Sigmoid colon (tissue), 7 donors: ENCODE results near the gene DSG4. TPM values are rescaled to one million over a fixed set of nuclear protein-coding genes. Genes with fewer than 3 reads are reported as not detected.

Source experiments
- DNase-seq: peaks from one replicate; pipeline ENCODE4 v3.0.0-alpha.2; 2019
- H3K27ac ChIP-seq, 4 donors: fragments of 200-600 bp; sonication (generic); one replicate each; pipeline ENCODE4 v1.5.1; 2016 to 2019; ENCODE audit warnings: mild to moderate bottlenecking in 1 of 4
- H3K27me3 ChIP-seq, 3 donors: fragments of 200-600 bp; sonication (generic); one replicate each; pipeline ENCODE4 v1.5.1; 2019; ENCODE audit warnings: mild to moderate bottlenecking in 1 of 3
- H3K36me3 ChIP-seq, 4 donors: fragments of 200-600 bp; sonication (generic); one replicate each; pipeline ENCODE4 v1.5.1; 2016 to 2019
- H3K4me1 ChIP-seq, 4 donors: fragments of 200-600 bp; sonication (generic); one replicate each; pipeline ENCODE4 v1.5.1; 2017 to 2019
- H3K4me3 ChIP-seq, 4 donors: fragments of 200-600 bp; sonication (generic); one replicate each; pipeline ENCODE4 v1.5.1; 2017 to 2019; ENCODE audit warnings: mild to moderate bottlenecking in 2 of 4, moderate library complexity in 1 of 4
- H3K9me3 ChIP-seq, 4 donors: fragments of 200-600 bp in 3 of 4; sonication (generic) in 3 of 4; one replicate each; pipeline versions ENCODE4 v1.5.1 to v1.6.1; 2013 to 2019
- EP300 ChIP-seq, 4 donors: sonication (generic); formaldehyde crosslinking; IDR thresholded peaks; one replicate each; pipeline ENCODE4 v1.6.1; 2017; ENCODE audit warnings: antibody characterized with exemption in 4 of 4
- POLR2A ChIP-seq, 2 donors: fragments of 450-650 bp; IDR thresholded peaks; one replicate each; pipeline ENCODE4 v1.6.1; 2016; ENCODE audit warnings: antibody characterized with exemption in 2 of 2, mild to moderate bottlenecking in 2 of 2, moderate library complexity in 2 of 2
- POLR2AphosphoS5 ChIP-seq, 4 donors: sonication (generic); formaldehyde crosslinking; IDR thresholded peaks; one replicate each; pipeline ENCODE4 v1.6.1; 2017; ENCODE audit warnings: antibody characterized with exemption in 4 of 4
- WGBS, 2 donors: extraction: QIAGEN DNeasy Blood & Tissue Kit; methylation state at CpG; one replicate each; pipeline ENCODE4 v1.1.7; 2013; 5-methylcytosine and 5-hydroxymethylcytosine counted together
- intact Hi-C: fragments of 100-400 bp; cut with DNase I; formaldehyde crosslinking; loops from one replicate; pipeline ENCODE4 v1.15.1; 2023
- polyA plus RNA-seq, 3 donors: library from polyadenylated mRNA; stranded (reverse); fragments of 200-250 nt; gene quantifications; one replicate each; pipeline ENCODE4 v1.2.3, GENCODE V29; 2013
- total RNA-seq, 4 donors: library from RNA; depleted of rRNA; stranded (reverse); fragments of >200 nt; gene quantifications; one replicate each; pipeline ENCODE4 v1.1.0, GENCODE V29; 2016
- TF ChIP-seq, protein P1 (sequence below), 4 experiments: fragments of 450-650 bp in 3 of 4; fragments of 200-600 bp in 1 of 4; IDR thresholded peaks; one replicate each; pipeline ENCODE4 v1.5.1; 2016 to 2019; ENCODE audit warnings: antibody characterized with exemption in 4 of 4, mild to moderate bottlenecking in 3 of 4, moderate library complexity in 2 of 4
- donor health status: healthy with polysubstance abuse.
- donor health status: Bipolar disorder and iron deficiency.
- donor health status: healthy.

DSG4 gene
- total and polyA plus RNA-seq, 7 donors = 0.09 TPM; not detected in 6

DNA sequence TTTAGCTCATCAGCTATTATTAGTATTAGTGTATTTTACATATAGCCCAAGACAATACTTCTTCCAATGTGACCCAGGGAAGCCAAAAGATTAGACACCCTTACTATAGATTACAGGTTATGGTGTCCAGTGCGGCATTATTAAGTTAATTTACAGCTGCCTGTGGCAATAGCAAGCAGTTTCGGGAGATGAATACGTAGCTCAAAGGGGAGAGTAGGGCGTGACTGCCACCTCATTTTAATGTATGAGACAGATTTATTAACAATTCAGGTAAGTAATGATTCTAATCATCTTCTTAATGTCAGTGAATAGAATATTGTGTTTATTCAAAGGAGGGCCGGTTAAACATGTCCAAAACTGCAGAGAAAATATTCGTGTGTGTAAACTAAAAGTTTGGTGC lies 64.2 kb downstream of the DSG4 start:
- WGBS, 2 donors = 91% methylated on average over 6 of the region's 6 CpGs
- DNase-seq = no peak

DNA sequence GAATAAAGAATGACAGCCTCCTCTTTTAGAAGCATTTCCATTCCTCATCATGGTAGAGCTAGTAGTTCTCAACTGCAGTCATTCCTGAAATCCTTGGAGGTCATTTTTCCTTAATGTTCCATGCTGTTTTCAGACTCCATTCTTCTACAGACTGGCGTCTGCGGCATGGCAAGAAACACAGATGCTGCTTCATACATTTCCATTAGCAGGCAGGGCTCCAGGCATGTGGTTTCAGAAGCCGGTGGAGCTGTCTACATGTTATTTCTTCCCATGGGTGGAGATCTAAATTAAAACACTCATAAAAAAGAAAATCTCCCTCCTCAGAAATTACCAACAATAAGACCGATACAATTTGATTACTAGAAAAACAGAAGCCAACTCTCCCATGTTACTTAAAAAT lies 64.9 kb downstream of the DSG4 start:
- TF ChIP-seq EP300 (IDR thresholded peaks at IDR 0.05) = no peak
- TF ChIP-seq POLR2A (IDR thresholded peaks at IDR 0.05) = no peak
- TF ChIP-seq POLR2AphosphoS5 (IDR thresholded peaks at IDR 0.05) = no peak
- TF ChIP-seq, protein P1, sequence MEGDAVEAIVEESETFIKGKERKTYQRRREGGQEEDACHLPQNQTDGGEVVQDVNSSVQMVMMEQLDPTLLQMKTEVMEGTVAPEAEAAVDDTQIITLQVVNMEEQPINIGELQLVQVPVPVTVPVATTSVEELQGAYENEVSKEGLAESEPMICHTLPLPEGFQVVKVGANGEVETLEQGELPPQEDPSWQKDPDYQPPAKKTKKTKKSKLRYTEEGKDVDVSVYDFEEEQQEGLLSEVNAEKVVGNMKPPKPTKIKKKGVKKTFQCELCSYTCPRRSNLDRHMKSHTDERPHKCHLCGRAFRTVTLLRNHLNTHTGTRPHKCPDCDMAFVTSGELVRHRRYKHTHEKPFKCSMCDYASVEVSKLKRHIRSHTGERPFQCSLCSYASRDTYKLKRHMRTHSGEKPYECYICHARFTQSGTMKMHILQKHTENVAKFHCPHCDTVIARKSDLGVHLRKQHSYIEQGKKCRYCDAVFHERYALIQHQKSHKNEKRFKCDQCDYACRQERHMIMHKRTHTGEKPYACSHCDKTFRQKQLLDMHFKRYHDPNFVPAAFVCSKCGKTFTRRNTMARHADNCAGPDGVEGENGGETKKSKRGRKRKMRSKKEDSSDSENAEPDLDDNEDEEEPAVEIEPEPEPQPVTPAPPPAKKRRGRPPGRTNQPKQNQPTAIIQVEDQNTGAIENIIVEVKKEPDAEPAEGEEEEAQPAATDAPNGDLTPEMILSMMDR (IDR thresholded peaks at IDR 0.05) = no peak
- Histone ChIP-seq H3K4me1 (no peaks in the 10 kb centered on the region), H3K27ac (no peak overlapping the region), H3K9me3 (no peaks in the 10 kb centered on the region), H3K4me3 (no peak overlapping the region), H3K36me3 (no peaks in the 10 kb centered on the region), H3K27me3 (no peaks in the 10 kb centered on the region)
- no peak for DNase-seq
- intact Hi-C loops = no loop called here
- 82 to 91% methylated on average over 4 of the region's 4 CpGs for WGBS, 2 donors

More for the DNA sequence above, 64.2 kb downstream of the DSG4 start:
- TF ChIP-seq POLR2A (IDR thresholded peaks at IDR 0.05) = no peak
- Histone ChIP-seq H3K4me3 (no peak overlapping the region), H3K27ac (no peak overlapping the region), H3K4me1 (no peaks in the 10 kb centered on the region), H3K27me3 (no peaks in the 10 kb centered on the region), H3K9me3 (no peaks in the 10 kb centered on the region), H3K36me3 (no peaks in the 10 kb centered on the region)
- intact Hi-C loops = no loop called here

DNA sequence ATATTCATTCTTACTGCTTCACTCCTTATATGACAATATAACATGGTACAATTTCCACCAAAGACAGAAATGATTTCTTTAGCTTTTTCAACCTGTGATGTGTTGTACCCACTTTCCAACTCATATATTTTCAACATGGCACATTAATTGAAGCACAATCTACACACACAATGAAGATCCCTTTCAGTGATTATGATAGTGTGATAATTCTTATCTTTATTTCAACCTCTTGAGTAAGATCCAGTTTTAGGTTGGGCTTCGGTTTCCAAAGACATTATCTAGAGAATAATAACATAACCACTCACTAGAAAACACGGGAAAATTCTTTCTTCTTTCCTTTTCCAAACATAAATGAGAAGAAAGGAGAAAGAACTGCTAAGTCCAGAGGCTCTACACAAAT lies 67.6 kb downstream of the DSG4 start:
- DNase-seq = no peak
- TF ChIP-seq EP300 (IDR thresholded peaks at IDR 0.05) (no peak), POLR2AphosphoS5 (IDR thresholded peaks at IDR 0.05) (no peak)
- no peaks in the 10 kb centered on the region for H3K9me3 ChIP-seq
- H3K4me1 ChIP-seq = no peaks in the 10 kb centered on the region
- intact Hi-C loops = no loop called here
- no peaks in the 10 kb centered on the region for H3K36me3 ChIP-seq
- H3K27me3 ChIP-seq = no peaks in the 10 kb centered on the region
- H3K4me3 ChIP-seq = no peak overlapping the region
- no peak overlapping the region for H3K27ac ChIP-seq
- 81 to 91% methylated on average over 2 of the region's 2 CpGs for WGBS, 2 donors

DNA sequence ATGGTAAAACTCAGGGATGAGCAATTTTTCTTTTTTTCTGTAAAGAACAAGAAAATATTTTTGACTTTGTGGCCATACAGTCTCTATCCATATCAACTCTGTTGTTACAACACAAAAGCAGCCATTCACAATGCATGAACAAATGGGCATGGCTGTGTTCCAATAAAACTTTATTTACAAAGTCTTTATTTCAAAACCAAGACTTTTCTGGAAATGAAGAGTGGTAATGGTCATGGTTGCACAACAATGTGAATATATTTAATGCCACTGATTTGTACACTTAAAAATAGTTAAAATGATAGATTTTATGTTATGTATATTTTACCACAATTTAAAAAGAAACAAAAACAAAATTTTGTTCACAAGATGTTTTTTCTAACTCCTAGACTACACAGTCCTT lies 69.3 kb downstream of the DSG4 start:
- Histone ChIP-seq H3K4me3 (no peak overlapping the region), H3K27me3 (no peaks in the 10 kb centered on the region), H3K4me1 (no peaks in the 10 kb centered on the region), H3K36me3 (no peaks in the 10 kb centered on the region), H3K27ac (no peak overlapping the region), H3K9me3 (no peaks in the 10 kb centered on the region)
- no peak for DNase-seq
- no peak for TF ChIP-seq POLR2AphosphoS5 (IDR thresholded peaks at IDR 0.05)
- TF ChIP-seq, protein P1 (IDR thresholded peaks at IDR 0.05) = no peak
- TF ChIP-seq POLR2A (IDR thresholded peaks at IDR 0.05) = no peak
- no peak for TF ChIP-seq EP300 (IDR thresholded peaks at IDR 0.05)
- intact Hi-C loops = no loop called here

DNA sequence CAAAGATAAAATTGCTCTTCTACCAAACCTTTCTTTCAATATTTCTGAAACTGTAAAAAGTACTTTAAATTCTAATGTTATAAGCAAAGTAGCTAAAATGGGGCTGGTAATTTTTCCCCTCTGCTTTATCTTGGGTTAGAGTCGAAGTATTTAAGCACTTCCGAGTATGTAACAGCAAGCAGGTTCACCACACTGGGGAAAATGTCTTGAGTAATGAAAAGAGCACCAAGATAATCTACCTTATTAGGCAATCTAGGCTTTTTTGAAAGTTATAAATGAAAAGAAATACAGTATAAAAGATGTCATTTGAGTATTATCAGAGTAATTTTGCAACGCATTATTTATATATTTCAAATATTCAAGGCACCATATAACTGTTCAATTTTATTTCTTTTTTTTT lies 70.3 kb downstream of the DSG4 start:
- H3K36me3 ChIP-seq = no peaks in the 10 kb centered on the region
- no peaks in the 10 kb centered on the region for H3K9me3 ChIP-seq
- H3K4me3 ChIP-seq = no peak overlapping the region
- WGBS, 2 donors = 89 to 92% methylated on average over 3 of the region's 3 CpGs
- DNase-seq = no peak
- no peak for TF ChIP-seq EP300 (IDR thresholded peaks at IDR 0.05)
- TF ChIP-seq POLR2A (IDR thresholded peaks at IDR 0.05) = no peak
- no peak for TF ChIP-seq POLR2AphosphoS5 (IDR thresholded peaks at IDR 0.05)
- TF ChIP-seq, protein P1 (IDR thresholded peaks at IDR 0.05) = no peak
- no peaks in the 10 kb centered on the region for H3K27me3 ChIP-seq
- no peaks in the 10 kb centered on the region for H3K4me1 ChIP-seq
- no peak overlapping the region for H3K27ac ChIP-seq
- intact Hi-C loops = no loop called here

DNA sequence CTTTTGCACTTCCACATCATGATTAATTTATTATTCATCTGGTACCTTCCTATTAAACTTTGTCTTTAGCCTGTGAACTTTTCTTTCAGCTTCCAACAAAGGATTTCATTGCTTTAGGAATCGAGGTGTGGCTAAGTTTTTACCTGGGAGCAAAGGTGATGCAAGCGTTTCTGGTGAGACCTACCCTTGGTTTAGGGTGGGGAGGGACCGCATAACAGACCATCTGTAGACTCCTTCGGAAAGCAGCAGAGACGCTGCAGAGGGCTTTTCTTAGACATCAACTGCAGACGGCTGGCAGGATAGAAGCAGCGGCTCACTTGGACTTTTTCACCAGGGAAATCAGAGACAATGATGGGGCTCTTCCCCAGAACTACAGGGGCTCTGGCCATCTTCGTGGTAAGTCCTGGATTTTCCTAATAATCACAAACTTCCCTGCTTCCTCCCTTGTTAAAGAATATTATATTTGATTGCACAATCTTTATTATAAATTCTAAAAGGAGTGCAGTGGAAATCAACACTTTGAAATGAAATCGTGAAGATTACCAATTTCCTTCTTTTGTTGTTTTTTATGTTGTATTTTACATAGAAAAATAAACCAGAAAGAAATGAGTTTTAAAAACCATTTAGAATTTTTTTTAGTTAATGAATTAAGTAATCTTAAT lies 71.1 kb downstream of the DSG4 start, which contains the start of gene DSG3:
TSS of gene DSG3 (plus strand) at position 212 of the 662 bp plus-strand sequence. CDS start at position 349, 137 bp downstream.
- H3K4me3 ChIP-seq = no peak within 1 kb of the TSS
- intact Hi-C loops = no loop called here
- TF ChIP-seq EP300 (IDR thresholded peaks at IDR 0.05) (no peak), POLR2AphosphoS5 (IDR thresholded peaks at IDR 0.05) (no peak)
- H3K27ac ChIP-seq = no peak within 1 kb of the TSS
- 23 to 56% methylated on average over 9 of the region's 9 CpGs for WGBS, 2 donors
- no peaks in the 10 kb centered on the region for H3K36me3 ChIP-seq
- no peak for DNase-seq
- no peaks in the 10 kb centered on the region for H3K9me3 ChIP-seq
- H3K27me3 ChIP-seq = no peaks in the 10 kb centered on the region
- no peaks in the 10 kb centered on the region for H3K4me1 ChIP-seq
